HepG2 (cell line): ENCODE results near the gene OSTF1.

Experiments
- POLR2A ChIP-seq, 2 experiments: IDR thresholded peaks; 2 replicates each; pipeline ENCODE4 v1.6.1; 2011; ENCODE audit warnings: low read depth in 2 of 2, low read length in 2 of 2, mild to moderate bottlenecking in 1 of 2, moderate library complexity in 1 of 2; ENCODE audit not compliant: insufficient read depth in 1 of 2
- ZNF256 ChIP-seq: sonication (generic); formaldehyde crosslinking; conservative IDR thresholded peaks from 2 replicates; pipeline ENCODE4 v1.4.0; 2020; ENCODE audit warnings: missing genetic modification reagents
- ZNF274 ChIP-seq: sonication (generic); formaldehyde crosslinking; IDR thresholded peaks from 2 replicates; pipeline ENCODE4 v1.5.1; 2020; ENCODE audit warnings: mild to moderate bottlenecking, missing genetic modification reagents
- TF ChIP-seq, protein P1 (sequence below): sonication (generic); formaldehyde crosslinking; IDR thresholded peaks from 2 replicates; pipeline ENCODE4 v1.4.0; 2020; ENCODE audit warnings: missing genetic modification reagents, borderline replicate concordance
- TF ChIP-seq, protein P2 (sequence below): fragments of 450-650 bp; IDR thresholded peaks from 2 replicates; pipeline ENCODE4 v1.6.1; 2016
- TF ChIP-seq, protein P3 (sequence below): sonication (generic); formaldehyde crosslinking; IDR thresholded peaks from 2 replicates; pipeline ENCODE4 v1.4.0; 2020; ENCODE audit warnings: mild to moderate bottlenecking, missing genetic modification reagents

DNA sequence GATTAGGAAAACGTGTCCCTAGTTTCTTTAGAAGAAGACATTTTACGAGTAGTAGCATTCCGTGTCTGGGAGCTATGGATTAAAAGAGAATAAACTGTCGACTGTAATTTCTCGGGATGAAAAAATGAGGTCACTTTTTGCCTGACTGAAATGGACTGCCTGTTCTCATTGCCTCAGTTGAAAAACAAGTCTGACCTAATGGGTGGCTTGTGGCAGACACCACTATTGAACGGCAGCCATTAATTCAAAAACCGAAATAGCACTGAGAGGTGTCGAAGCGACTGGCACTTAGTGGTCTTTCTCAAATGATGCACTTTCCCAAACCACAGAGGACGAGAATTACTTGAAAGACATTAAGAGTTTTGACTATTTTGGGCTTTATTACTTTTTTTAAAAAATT lies 35.4 kb downstream of the OSTF1 start:
- no peak for TF ChIP-seq ZNF274 (CRISPR knock-in tag)
- no peak for TF ChIP-seq ZNF256
- no peak for TF ChIP-seq POLR2A (IDR thresholded peaks at IDR 0.05; ENCODE audit: insufficient read depth in 1 of 2, low read depth in 2 of 2, low read length in 2 of 2)
- TF ChIP-seq, protein P1, sequence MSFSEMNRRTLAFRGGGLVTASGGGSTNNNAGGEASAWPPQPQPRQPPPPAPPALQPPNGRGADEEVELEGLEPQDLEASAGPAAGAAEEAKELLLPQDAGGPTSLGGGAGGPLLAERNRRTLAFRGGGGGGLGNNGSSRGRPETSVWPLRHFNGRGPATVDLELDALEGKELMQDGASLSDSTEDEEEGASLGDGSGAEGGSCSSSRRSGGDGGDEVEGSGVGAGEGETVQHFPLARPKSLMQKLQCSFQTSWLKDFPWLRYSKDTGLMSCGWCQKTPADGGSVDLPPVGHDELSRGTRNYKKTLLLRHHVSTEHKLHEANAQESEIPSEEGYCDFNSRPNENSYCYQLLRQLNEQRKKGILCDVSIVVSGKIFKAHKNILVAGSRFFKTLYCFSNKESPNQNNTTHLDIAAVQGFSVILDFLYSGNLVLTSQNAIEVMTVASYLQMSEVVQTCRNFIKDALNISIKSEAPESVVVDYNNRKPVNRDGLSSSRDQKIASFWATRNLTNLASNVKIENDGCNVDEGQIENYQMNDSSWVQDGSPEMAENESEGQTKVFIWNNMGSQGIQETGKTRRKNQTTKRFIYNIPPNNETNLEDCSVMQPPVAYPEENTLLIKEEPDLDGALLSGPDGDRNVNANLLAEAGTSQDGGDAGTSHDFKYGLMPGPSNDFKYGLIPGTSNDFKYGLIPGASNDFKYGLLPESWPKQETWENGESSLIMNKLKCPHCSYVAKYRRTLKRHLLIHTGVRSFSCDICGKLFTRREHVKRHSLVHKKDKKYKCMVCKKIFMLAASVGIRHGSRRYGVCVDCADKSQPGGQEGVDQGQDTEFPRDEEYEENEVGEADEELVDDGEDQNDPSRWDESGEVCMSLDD (CRISPR knock-in tag), result no peak
- TF ChIP-seq, protein P2, sequence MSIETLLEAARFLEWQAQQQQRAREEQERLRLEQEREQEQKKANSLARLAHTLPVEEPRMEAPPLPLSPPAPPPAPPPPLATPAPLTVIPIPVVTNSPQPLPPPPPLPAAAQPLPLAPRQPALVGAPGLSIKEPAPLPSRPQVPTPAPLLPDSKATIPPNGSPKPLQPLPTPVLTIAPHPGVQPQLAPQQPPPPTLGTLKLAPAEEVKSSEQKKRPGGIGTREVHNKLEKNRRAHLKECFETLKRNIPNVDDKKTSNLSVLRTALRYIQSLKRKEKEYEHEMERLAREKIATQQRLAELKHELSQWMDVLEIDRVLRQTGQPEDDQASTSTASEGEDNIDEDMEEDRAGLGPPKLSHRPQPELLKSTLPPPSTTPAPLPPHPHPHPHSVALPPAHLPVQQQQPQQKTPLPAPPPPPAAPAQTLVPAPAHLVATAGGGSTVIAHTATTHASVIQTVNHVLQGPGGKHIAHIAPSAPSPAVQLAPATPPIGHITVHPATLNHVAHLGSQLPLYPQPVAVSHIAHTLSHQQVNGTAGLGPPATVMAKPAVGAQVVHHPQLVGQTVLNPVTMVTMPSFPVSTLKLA, result no peak
- TF ChIP-seq, protein P3, sequence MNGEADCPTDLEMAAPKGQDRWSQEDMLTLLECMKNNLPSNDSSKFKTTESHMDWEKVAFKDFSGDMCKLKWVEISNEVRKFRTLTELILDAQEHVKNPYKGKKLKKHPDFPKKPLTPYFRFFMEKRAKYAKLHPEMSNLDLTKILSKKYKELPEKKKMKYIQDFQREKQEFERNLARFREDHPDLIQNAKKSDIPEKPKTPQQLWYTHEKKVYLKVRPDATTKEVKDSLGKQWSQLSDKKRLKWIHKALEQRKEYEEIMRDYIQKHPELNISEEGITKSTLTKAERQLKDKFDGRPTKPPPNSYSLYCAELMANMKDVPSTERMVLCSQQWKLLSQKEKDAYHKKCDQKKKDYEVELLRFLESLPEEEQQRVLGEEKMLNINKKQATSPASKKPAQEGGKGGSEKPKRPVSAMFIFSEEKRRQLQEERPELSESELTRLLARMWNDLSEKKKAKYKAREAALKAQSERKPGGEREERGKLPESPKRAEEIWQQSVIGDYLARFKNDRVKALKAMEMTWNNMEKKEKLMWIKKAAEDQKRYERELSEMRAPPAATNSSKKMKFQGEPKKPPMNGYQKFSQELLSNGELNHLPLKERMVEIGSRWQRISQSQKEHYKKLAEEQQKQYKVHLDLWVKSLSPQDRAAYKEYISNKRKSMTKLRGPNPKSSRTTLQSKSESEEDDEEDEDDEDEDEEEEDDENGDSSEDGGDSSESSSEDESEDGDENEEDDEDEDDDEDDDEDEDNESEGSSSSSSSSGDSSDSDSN (CRISPR knock-in tag), result no peak
